GM12878 (cell line): ENCODE results near the gene CATSPERD.

Experiments
- POLR2A ChIP-seq: IDR thresholded peaks from 2 replicates; pipeline ENCODE4 v1.6.1; 2011; ENCODE audit warnings: low read depth, mild to moderate bottlenecking, low read length
- POLR2AphosphoS5 ChIP-seq: IDR thresholded peaks from 2 replicates; pipeline ENCODE4 v1.6.1; 2011; ENCODE audit warnings: mild to moderate bottlenecking, low read length, inconsistent platforms
- RCOR1 ChIP-seq: conservative IDR thresholded peaks from 2 replicates; pipeline ENCODE4 v1.6.1; 2012; ENCODE audit warnings: low read depth, low read length, improper control_type of control experiment
- REST ChIP-seq: IDR thresholded peaks from 2 replicates; pipeline ENCODE4 v1.6.1; 2012; ENCODE audit warnings: mild to moderate bottlenecking, low read depth, low read length
- TF ChIP-seq, protein P1 (sequence below), 3 experiments: IDR thresholded peaks in 2 of 3; conservative IDR thresholded peaks in 1 of 3; 2 replicates each; pipeline ENCODE4 v1.5.1; 2011; ENCODE audit warnings: low read depth in 3 of 3, low read length in 3 of 3, mild to moderate bottlenecking in 3 of 3, control low read depth in 2 of 3, moderate library complexity in 2 of 3, inconsistent platforms in 1 of 3, mixed read lengths in 1 of 3; ENCODE audit not compliant: control insufficient read depth in 2 of 3, insufficient read depth in 1 of 3; ENCODE audit errors: extremely low read depth in 1 of 3
- TF ChIP-seq, protein P2 (sequence below): fragments of 450-650 bp; formaldehyde crosslinking; IDR thresholded peaks from 2 replicates; pipeline ENCODE4 v1.4.0; 2020; ENCODE audit warnings: mild to moderate bottlenecking, moderate library complexity

- TF ChIP-seq, protein P1, sequence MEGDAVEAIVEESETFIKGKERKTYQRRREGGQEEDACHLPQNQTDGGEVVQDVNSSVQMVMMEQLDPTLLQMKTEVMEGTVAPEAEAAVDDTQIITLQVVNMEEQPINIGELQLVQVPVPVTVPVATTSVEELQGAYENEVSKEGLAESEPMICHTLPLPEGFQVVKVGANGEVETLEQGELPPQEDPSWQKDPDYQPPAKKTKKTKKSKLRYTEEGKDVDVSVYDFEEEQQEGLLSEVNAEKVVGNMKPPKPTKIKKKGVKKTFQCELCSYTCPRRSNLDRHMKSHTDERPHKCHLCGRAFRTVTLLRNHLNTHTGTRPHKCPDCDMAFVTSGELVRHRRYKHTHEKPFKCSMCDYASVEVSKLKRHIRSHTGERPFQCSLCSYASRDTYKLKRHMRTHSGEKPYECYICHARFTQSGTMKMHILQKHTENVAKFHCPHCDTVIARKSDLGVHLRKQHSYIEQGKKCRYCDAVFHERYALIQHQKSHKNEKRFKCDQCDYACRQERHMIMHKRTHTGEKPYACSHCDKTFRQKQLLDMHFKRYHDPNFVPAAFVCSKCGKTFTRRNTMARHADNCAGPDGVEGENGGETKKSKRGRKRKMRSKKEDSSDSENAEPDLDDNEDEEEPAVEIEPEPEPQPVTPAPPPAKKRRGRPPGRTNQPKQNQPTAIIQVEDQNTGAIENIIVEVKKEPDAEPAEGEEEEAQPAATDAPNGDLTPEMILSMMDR (IDR thresholded peaks at IDR 0.05 in 2 of 3, conservative IDR thresholded peaks at IDR 0.05 in 1 of 3; ENCODE audit: control insufficient read depth in 2 of 3, extremely low read depth in 1 of 3, insufficient read depth in 1 of 3, low read depth in 3 of 3, low read length in 3 of 3): no peak
- TF ChIP-seq, protein P2, sequence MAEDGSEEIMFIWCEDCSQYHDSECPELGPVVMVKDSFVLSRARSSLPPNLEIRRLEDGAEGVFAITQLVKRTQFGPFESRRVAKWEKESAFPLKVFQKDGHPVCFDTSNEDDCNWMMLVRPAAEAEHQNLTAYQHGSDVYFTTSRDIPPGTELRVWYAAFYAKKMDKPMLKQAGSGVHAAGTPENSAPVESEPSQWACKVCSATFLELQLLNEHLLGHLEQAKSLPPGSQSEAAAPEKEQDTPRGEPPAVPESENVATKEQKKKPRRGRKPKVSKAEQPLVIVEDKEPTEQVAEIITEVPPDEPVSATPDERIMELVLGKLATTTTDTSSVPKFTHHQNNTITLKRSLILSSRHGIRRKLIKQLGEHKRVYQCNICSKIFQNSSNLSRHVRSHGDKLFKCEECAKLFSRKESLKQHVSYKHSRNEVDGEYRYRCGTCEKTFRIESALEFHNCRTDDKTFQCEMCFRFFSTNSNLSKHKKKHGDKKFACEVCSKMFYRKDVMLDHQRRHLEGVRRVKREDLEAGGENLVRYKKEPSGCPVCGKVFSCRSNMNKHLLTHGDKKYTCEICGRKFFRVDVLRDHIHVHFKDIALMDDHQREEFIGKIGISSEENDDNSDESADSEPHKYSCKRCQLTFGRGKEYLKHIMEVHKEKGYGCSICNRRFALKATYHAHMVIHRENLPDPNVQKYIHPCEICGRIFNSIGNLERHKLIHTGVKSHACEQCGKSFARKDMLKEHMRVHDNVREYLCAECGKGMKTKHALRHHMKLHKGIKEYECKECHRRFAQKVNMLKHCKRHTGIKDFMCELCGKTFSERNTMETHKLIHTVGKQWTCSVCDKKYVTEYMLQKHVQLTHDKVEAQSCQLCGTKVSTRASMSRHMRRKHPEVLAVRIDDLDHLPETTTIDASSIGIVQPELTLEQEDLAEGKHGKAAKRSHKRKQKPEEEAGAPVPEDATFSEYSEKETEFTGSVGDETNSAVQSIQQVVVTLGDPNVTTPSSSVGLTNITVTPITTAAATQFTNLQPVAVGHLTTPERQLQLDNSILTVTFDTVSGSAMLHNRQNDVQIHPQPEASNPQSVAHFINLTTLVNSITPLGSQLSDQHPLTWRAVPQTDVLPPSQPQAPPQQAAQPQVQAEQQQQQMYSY: peak; percentile 68; the same call in 1 of the 2 replicates
- TF ChIP-seq POLR2AphosphoS5 (0 out of 2 replicates have a peak, but pooled peaks have one; percentile 82), RCOR1 (no peak), POLR2A (peak; percentile 90), REST (no peak)
These were observed 39.7 kb upstream of the CATSPERD start, which contains the start of the genes HSD11B1L and MICOS13 for GRCh38 chr19:5680437-5681368.
